ENCODE measurements around the gene KIF4A. TPM values are rescaled to one million over a fixed set of nuclear protein-coding genes. Genes with fewer than 3 reads are reported as not detected.

The KIF4A gene
- total RNA-seq = 1.3 and 21.1 TPM in 2 replicates

GRCh38 chrX:70289793-70290770 is at the start of gene KIF4A, which contains the start of gene PDZD11:
Gene KIF4A, plus strand, starts transcription at chrX:70290104. Its CDS starts 355 bp downstream, at chrX:70290459.
Gene PDZD11, minus strand, starts transcription at chrX:70289927. Its CDS starts 586 bp downstream, at chrX:70289341.

GRCh38 chrX:70260104-70260503 is 29.8 kb upstream of the KIF4A start, which contains the start of gene P2RY4:
Gene P2RY4, minus strand, starts transcription at chrX:70260204. Its CDS starts 580 bp downstream, at chrX:70259624.

GRCh38 chrX:70268034-70268433 is 21.9 kb upstream of the KIF4A start, which contains the start of gene ARR3:
Gene ARR3, plus strand, starts transcription at chrX:70268334. Its CDS starts 1,052 bp downstream, at chrX:70269386.

GRCh38 chrX:70281951-70282350 is 8.0 kb upstream of the KIF4A start, which contains the start of gene RAB41:
Gene RAB41, plus strand, starts transcription at chrX:70282172. Its CDS starts 46 bp downstream, at chrX:70282218.

GRCh38 chrX:70422851-70423341 is 133.0 kb downstream of the KIF4A start, which contains the start of gene GDPD2:
Gene GDPD2, plus strand, starts transcription at chrX:70423314. Its CDS starts 1,671 bp downstream, at chrX:70424985.

GRCh38 chrX:70444326-70444945 is 154.5 kb downstream of the KIF4A start, which contains the start of gene DLG3:
Gene DLG3, plus strand, starts transcription at chrX:70444835. Its CDS starts 367 bp downstream, at chrX:70445202.

Other genes with a start within 250 kb of the KIF4A start
- not detected in 2 replicates for gene AWAT2, start 240.2 kb upstream of the KIF4A start, total RNA-seq
- not detected in 2 replicates for gene OTUD6A, start 227.6 kb upstream of the KIF4A start, total RNA-seq
- 68.8 and 101 TPM in 2 replicates for gene IGBP1, start 156.7 kb upstream of the KIF4A start, total RNA-seq
- not detected in 2 replicates for gene DGAT2L6, start 112.6 kb upstream of the KIF4A start, total RNA-seq
- not detected in 2 replicates for gene AWAT1, start 55.4 kb upstream of the KIF4A start, total RNA-seq
- gene P2RY4, start 29.9 kb upstream of the KIF4A start, total RNA-seq = 0.44 TPM in 1 of 2 replicates, not detected in the other
- not detected in 2 replicates for gene ARR3, start 21.8 kb upstream of the KIF4A start, total RNA-seq
- not detected in 2 replicates for gene RAB41, start 7.9 kb upstream of the KIF4A start, total RNA-seq
- gene PDZD11, start 177 bp upstream of the KIF4A start, total RNA-seq = 62.4 and 64.3 TPM in 2 replicates
- not detected in 2 replicates for gene GDPD2, start 133.2 kb downstream of the KIF4A start, total RNA-seq
- gene DLG3, start 154.7 kb downstream of the KIF4A start, total RNA-seq = 16.9 and 24.9 TPM in 2 replicates